ENCODE results near the gene SLC66A2.
"Not testable (repeated sequence)": the region's sequence is repeated elsewhere in the genome, so short reads cannot be mapped to it uniquely, and the experiment has no call there.

The SLC66A2 gene

GRCh38 chr18:79970419-79971133, 19.1 kb upstream of the SLC66A2 start:
- DNase-seq (ENCODE audit: low read depth), result no peak

GRCh38 chr18:79965119-79965902, 13.9 kb upstream of the SLC66A2 start:
- no peak for DNase-seq (ENCODE audit: low read depth)

GRCh38 chr18:79964330-79965118, 13.1 kb upstream of the SLC66A2 start, which contains the start of gene HSBP1L1:
HSBP1L1 (plus strand) TSS chr18:79964643; CDS start chr18:79964736, 93 bp downstream.
- DNase-seq (ENCODE audit: low read depth), result peak; percentile 30

GRCh38 chr18:79963658-79964329, 12.3 kb upstream of the SLC66A2 start:
- DNase-seq (ENCODE audit: low read depth), result no peak

- DNase-seq (ENCODE audit: low read depth), result peak; percentile 30
Measured at GRCh38 chr18:79962835-79963657, 11.6 kb upstream of the SLC66A2 start.

GRCh38 chr18:79962311-79962710, 10.9 kb upstream of the SLC66A2 start:
- DNase-seq (ENCODE audit: low read depth), result no peak

GRCh38 chr18:79961527-79962291, 10.3 kb upstream of the SLC66A2 start:
- no peak for DNase-seq (ENCODE audit: low read depth)

GRCh38 chr18:79960921-79961526, 9.6 kb upstream of the SLC66A2 start:
- DNase-seq (ENCODE audit: low read depth), result no peak

- not testable (repeated sequence) for DNase-seq (ENCODE audit: low read depth)
Measured at GRCh38 chr18:79960161-79960801, 8.8 kb upstream of the SLC66A2 start.

GRCh38 chr18:79958981-79959380, 7.5 kb upstream of the SLC66A2 start:
- DNase-seq (ENCODE audit: low read depth), result no peak

GRCh38 chr18:79956276-79956675, 4.8 kb upstream of the SLC66A2 start:
- DNase-seq (ENCODE audit: low read depth), result no peak

GRCh38 chr18:79955302-79956075, 4.0 kb upstream of the SLC66A2 start:
- DNase-seq (ENCODE audit: low read depth), result no peak

- no peak for DNase-seq (ENCODE audit: low read depth)
Measured at GRCh38 chr18:79954791-79955190, 3.3 kb upstream of the SLC66A2 start.

GRCh38 chr18:79953971-79954651, 2.7 kb upstream of the SLC66A2 start:
- DNase-seq (ENCODE audit: low read depth), result no peak

GRCh38 chr18:79952996-79953559, 1.6 kb upstream of the SLC66A2 start:
- no peak for DNase-seq (ENCODE audit: low read depth)

- no peak for DNase-seq (ENCODE audit: low read depth)
Measured at GRCh38 chr18:79952456-79952995, 1.1 kb upstream of the SLC66A2 start.

Data from activated T-helper 9 cell treated with anti-CD3 and anti-CD28 coated beads, Interleukin-2, amount 50 U/mL, for 16 hours (primary cell).